Occipital lobe (tissue), 2 donors: Measurements from ENCODE around the gene OPA3. TPM values are rescaled to one million over a fixed set of nuclear protein-coding genes. Genes with fewer than 3 reads are reported as not detected.
"Not testable (repeated sequence)": the region's sequence is repeated elsewhere in the genome, so short reads cannot be mapped to it uniquely, and the experiment has no call there.

ENCODE experiments used
- DNase-seq: peaks from one replicate; lab custom pipeline; 2025; lab: John Stamatoyannopoulos, UW
- total RNA-seq: library from RNA; depleted of rRNA; stranded (reverse); fragments of >200 nt; gene quantifications from one replicate; pipeline ENCODE4 v1.2.3, GENCODE V29; 2014

OPA3 gene
- total RNA-seq, 1 donor from 2014 or later, result 2.0 TPM

- DNase-seq, result no peak
These were observed 62.3 kb downstream of the OPA3 start for GRCh38 chr19:45522010-45522941.

- DNase-seq, result no peak
These were observed 66.2 kb downstream of the OPA3 start for GRCh38 chr19:45518469-45518826.

GRCh38 chr19:45517641-45518468 is 66.7 kb downstream of the OPA3 start:
- DNase-seq, result no peak

- DNase-seq, result no peak
These were observed 67.4 kb downstream of the OPA3 start for GRCh38 chr19:45517238-45517637.

- no peak for DNase-seq
These were observed 68.7 kb downstream of the OPA3 start for GRCh38 chr19:45515807-45516401.

GRCh38 chr19:45515081-45515624 is 69.4 kb downstream of the OPA3 start:
- DNase-seq, result no peak

- no peak for DNase-seq
These were observed 70.1 kb downstream of the OPA3 start for GRCh38 chr19:45514376-45515051.

GRCh38 chr19:45512881-45513483 is 71.6 kb downstream of the OPA3 start:
- no peak for DNase-seq

GRCh38 chr19:45511074-45511473 is 73.5 kb downstream of the OPA3 start:
- DNase-seq, result no peak

GRCh38 chr19:45510352-45510751 is 74.2 kb downstream of the OPA3 start:
- not testable (repeated sequence) for DNase-seq

- no peak for DNase-seq
These were observed 74.9 kb downstream of the OPA3 start for GRCh38 chr19:45509692-45510015.

- DNase-seq, result no peak
These were observed 75.5 kb downstream of the OPA3 start for GRCh38 chr19:45508861-45509691.

GRCh38 chr19:45508417-45508860 is 76.2 kb downstream of the OPA3 start:
- no peak for DNase-seq

- DNase-seq, result no peak
These were observed 76.7 kb downstream of the OPA3 start for GRCh38 chr19:45507872-45508416.

GRCh38 chr19:45506989-45507871 is 77.4 kb downstream of the OPA3 start, which contains the start of gene VASP:
Gene VASP (plus strand): TSS chr19:45507479. CDS start chr19:45507772, 293 bp downstream.
- peak; percentile 63 for DNase-seq

GRCh38 chr19:45506246-45506988 is 78.2 kb downstream of the OPA3 start:
- peak; percentile 88 for DNase-seq

- DNase-seq, result no peak
These were observed 78.7 kb downstream of the OPA3 start for GRCh38 chr19:45505996-45506245.
